Measurements from ENCODE around the gene ANK3. TPM values are rescaled to one million over a fixed set of nuclear protein-coding genes. Genes with fewer than 3 reads are reported as not detected.

ANK3 gene
- total RNA-seq, 1 experiment from 2014 or later: 15.3 TPM

- BruUV-seq (replicated peaks): no TSS peak
- Histone ChIP-seq H4K20me1 (ENCODE audit: insufficient read depth) (no peaks in the 10 kb centered on the region), H3K9me3 (ENCODE audit: control insufficient read depth in 1 of 2, insufficient read depth in 1 of 2, low read depth in 1 of 2, low read length in 2 of 2) (no peaks in the 10 kb centered on the region), H3K36me3 (ENCODE audit: control insufficient read depth in 1 of 2, insufficient read depth in 2 of 2, low read length in 2 of 2) (no peaks in the 10 kb centered on the region), H2AFZ (ENCODE audit: low read depth, low read length, poor library complexity, severe bottlenecking) (no peak overlapping the region), H3K4me3 (replicated peaks in 1 of 2; ENCODE audit: low read depth in 1 of 2, low read length in 2 of 2) (no peak overlapping the region), H3K27ac (ENCODE audit: low read depth, low read length) (no peak overlapping the region), H3K4me1 (ENCODE audit: control insufficient read depth in 1 of 2, insufficient read depth in 2 of 2, low read length in 2 of 2) (peaks cover 13 to 29% of the 10 kb centered on the region in 2 experiments), H3K27me3 (ENCODE audit: insufficient read depth, low read length) (no peaks in the 10 kb centered on the region), H3K79me2 (ENCODE audit: insufficient read depth, low read length) (no peaks in the 10 kb centered on the region), H3K4me2 (ENCODE audit: low read length) (peak overlapping the region; percentile 15; the same call in 1 of the 2 replicates), H3K9ac (ENCODE audit: low read length) (no peak overlapping the region), H3K9me2 (ENCODE audit: insufficient read depth) (0 out of 2 replicates have a peak, but pooled peaks cover 4% of the 10 kb centered on the region)
- intact Hi-C loops (cut with micrococcal nuclease): no loop called here
- ATAC-seq (peak; percentile 32; the same call in 1 of the 2 replicates), DNase-seq (ENCODE audit: low read depth, low spot score) (no peak)
- CTCF ChIA-PET: interaction anchor here (1.0 kb wide), 1 partner anchor 63 kb away, joined by 3 read pairs; no protein-coding TSS in a partner anchor
- RAD21 ChIA-PET (ENCODE audit: low non-redundant PET in 1 of 2, low total read pairs in 2 of 2, uncharacterized antibody in 2 of 2, unreplicated experiment in 2 of 2): no interaction called here
- TF ChIP-seq ATF3 (IDR thresholded peaks at IDR 0.05): no peak
- TF ChIP-seq, protein P1, sequence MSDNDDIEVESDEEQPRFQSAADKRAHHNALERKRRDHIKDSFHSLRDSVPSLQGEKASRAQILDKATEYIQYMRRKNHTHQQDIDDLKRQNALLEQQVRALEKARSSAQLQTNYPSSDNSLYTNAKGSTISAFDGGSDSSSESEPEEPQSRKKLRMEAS (IDR thresholded peaks at IDR 0.05): no peak
- no peak for TF ChIP-seq EZH2 (IDR thresholded peaks at IDR 0.05)
- TF ChIP-seq YY1 (IDR thresholded peaks at IDR 0.05; ENCODE audit: extremely low read depth, insufficient replicate concordance, low read depth, low read length): no peak
- no peak for TF ChIP-seq ZFX (IDR thresholded peaks at IDR 0.05)
- no peak for TF ChIP-seq EZH2phosphoT487 (IDR thresholded peaks at IDR 0.05; ENCODE audit: borderline replicate concordance)
- no peak for TF ChIP-seq CBX3 (IDR thresholded peaks at IDR 0.05; ENCODE audit: low read depth)
- no peak for TF ChIP-seq SRF (IDR thresholded peaks at IDR 0.05; ENCODE audit: low read depth)
- TF ChIP-seq CEBPB (IDR thresholded peaks at IDR 0.05; ENCODE audit: low read depth): no peak
- TF ChIP-seq, protein P2, sequence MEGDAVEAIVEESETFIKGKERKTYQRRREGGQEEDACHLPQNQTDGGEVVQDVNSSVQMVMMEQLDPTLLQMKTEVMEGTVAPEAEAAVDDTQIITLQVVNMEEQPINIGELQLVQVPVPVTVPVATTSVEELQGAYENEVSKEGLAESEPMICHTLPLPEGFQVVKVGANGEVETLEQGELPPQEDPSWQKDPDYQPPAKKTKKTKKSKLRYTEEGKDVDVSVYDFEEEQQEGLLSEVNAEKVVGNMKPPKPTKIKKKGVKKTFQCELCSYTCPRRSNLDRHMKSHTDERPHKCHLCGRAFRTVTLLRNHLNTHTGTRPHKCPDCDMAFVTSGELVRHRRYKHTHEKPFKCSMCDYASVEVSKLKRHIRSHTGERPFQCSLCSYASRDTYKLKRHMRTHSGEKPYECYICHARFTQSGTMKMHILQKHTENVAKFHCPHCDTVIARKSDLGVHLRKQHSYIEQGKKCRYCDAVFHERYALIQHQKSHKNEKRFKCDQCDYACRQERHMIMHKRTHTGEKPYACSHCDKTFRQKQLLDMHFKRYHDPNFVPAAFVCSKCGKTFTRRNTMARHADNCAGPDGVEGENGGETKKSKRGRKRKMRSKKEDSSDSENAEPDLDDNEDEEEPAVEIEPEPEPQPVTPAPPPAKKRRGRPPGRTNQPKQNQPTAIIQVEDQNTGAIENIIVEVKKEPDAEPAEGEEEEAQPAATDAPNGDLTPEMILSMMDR (IDR thresholded peaks at IDR 0.05 in 2 of 3, conservative IDR thresholded peaks at IDR 0.05 in 1 of 3; ENCODE audit: borderline replicate concordance in 1 of 3, insufficient read depth in 1 of 3, low read depth in 2 of 3, low read length in 2 of 3): no peak
- no peak for TF ChIP-seq POLR2A (IDR thresholded peaks at IDR 0.05; ENCODE audit: borderline replicate concordance, extremely low read depth, insufficient read depth, insufficient read length)
- TF ChIP-seq FOSL1 (IDR thresholded peaks at IDR 0.05; ENCODE audit: low read depth): no peak
- TF ChIP-seq SP1 (IDR thresholded peaks at IDR 0.05; ENCODE audit: low read depth): no peak
- TF ChIP-seq, protein P3, sequence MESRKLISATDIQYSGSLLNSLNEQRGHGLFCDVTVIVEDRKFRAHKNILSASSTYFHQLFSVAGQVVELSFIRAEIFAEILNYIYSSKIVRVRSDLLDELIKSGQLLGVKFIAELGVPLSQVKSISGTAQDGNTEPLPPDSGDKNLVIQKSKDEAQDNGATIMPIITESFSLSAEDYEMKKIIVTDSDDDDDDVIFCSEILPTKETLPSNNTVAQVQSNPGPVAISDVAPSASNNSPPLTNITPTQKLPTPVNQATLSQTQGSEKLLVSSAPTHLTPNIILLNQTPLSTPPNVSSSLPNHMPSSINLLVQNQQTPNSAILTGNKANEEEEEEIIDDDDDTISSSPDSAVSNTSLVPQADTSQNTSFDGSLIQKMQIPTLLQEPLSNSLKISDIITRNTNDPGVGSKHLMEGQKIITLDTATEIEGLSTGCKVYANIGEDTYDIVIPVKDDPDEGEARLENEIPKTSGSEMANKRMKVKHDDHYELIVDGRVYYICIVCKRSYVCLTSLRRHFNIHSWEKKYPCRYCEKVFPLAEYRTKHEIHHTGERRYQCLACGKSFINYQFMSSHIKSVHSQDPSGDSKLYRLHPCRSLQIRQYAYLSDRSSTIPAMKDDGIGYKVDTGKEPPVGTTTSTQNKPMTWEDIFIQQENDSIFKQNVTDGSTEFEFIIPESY (IDR thresholded peaks at IDR 0.05; ENCODE audit: extremely low read depth, insufficient replicate concordance, low read length): no peak
- TF ChIP-seq ZNF274 (IDR thresholded peaks at IDR 0.05; ENCODE audit: low read depth, low read length): no peak
- TF ChIP-seq JUND (IDR thresholded peaks at IDR 0.05): no peak
- TF ChIP-seq POLR2AphosphoS5 (IDR thresholded peaks at IDR 0.05; ENCODE audit: low read depth, low read length): no peak
- no peak for TF ChIP-seq SIN3A (IDR thresholded peaks at IDR 0.05; ENCODE audit: low read depth)
- POLR2A ChIA-PET: no interaction called here
These were observed 248.7 kb downstream of the ANK3 start for GRCh38 chr10:60140651-60141632.
